HG03159 (cell line): Measurements from ENCODE around the gene NFATC3.

ENCODE experiments used
- ATAC-seq: cut with Tn5 transposase; IDR thresholded peaks from one replicate; pipeline ENCODE4 v1.9.1; 2021; ENCODE audit warnings: mild to moderate bottlenecking, moderate library complexity; ENCODE audit not compliant: unreplicated experiment

Gene NFATC3

DNA sequence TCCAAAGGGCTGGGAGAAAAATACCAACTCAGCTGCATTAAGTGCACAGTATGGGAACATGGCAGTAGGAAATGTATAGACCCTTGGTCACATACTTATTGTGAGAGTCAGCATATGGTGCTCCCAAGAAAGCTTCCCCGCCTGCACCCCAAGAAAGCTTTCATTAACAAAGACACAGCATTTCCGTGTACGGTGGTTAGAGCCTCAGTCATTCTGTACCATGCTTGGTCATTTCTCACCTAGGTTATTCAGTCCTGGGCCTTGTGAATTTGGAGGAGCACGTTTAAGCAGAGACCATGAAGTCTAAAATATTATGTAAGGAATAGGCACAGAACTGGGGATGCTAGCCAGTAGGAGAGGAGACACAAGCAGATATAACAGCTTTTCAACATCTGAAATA lies 94.7 kb downstream of the NFATC3 start:
- ATAC-seq: no peak

DNA sequence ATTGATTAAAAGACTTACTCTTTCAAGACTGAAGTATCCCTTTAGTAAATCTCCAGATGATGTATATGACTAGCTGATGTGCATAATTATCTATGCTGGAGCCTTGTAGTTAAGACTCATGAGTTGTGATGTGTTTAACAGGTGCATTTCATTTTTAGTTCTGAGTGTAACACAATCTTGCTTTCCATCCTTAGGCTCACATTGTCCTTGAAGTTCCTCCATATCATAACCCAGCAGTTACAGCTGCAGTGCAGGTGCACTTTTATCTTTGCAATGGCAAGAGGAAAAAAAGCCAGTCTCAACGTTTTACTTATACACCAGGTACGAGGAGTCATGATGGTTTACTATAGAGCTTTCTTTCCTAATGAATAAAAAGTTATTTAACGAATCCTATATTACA lies 97.9 kb downstream of the NFATC3 start:
- no peak for ATAC-seq

DNA sequence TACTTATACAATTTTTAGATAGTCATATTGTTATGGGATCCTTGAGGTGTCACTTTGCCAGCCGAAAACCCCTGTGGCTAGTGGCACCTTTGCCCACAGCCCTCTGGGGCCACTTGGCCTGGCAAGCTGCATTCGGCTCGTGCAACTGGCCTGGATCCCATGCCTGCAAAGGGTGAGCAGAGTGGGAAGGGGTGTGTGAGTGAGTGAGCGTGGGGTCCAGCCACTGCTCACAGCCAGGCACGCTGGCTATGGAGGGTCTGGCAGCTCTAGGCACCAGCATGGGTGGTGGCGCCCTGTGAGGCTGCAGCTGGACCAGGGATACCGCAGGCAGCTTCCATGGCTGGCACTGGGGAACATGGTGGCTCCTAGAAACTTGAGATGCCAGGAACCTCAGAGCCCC lies 101.7 kb downstream of the NFATC3 start:
- no peak for ATAC-seq

DNA sequence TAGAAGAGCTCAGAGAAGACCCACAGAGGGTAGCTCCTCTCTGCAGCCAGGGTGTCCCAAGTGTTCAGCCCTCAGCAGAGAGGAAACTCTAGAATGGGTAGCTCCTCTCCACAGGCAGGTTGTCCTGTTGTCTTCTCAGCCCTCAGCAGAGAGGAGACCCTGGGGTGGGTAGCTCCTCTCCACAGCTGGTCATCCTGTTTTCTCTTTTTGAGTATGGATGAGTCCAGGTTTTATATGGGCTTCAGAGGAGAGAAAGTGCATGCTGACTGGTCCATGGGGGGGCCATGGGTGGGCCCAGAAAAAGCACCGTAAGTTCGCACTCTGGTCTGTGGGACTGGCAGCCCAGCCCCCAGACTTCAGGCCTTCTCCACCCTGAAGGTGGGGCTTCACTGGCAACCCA lies 102.3 kb downstream of the NFATC3 start:
- no peak for ATAC-seq

DNA sequence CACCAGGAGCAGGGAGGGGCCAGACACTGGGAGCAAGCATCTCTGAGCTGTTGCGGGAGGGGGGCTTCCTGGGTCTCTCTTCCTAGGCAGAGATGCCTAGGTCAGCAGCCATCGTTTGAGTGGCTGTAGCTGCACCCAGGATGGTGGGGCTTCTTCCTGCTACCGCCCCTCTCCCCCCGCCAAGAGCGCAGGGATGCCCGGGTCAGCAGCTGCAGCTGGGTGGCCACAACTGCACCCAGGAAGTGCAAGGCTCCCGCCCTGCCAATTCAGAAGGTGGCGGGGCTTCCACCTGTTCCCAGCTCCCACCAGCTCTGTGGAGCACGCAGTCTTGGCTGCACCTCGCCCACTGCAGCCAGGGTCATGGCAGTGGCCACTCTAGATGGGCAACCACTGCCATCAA lies 103.0 kb downstream of the NFATC3 start:
- no peak for ATAC-seq

DNA sequence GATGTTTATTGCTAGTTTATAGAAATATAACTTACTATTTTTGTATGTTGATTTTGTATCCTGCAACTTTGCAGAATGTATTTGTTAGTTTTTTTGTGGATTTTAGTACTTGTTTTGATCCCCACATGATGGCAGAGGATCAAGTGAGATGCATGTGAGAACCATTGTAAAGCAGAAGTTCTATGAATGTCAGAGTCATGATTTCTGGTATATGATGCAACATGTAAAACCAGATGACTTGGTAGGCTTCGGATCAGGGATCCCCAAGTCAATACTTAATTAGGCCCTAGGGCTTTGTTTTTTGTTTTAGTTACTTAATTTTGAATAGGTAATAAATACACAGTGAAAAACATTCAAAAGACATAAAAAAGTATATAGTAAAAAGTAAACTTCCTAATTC lies 104.9 kb downstream of the NFATC3 start:
- no peak for ATAC-seq

DNA sequence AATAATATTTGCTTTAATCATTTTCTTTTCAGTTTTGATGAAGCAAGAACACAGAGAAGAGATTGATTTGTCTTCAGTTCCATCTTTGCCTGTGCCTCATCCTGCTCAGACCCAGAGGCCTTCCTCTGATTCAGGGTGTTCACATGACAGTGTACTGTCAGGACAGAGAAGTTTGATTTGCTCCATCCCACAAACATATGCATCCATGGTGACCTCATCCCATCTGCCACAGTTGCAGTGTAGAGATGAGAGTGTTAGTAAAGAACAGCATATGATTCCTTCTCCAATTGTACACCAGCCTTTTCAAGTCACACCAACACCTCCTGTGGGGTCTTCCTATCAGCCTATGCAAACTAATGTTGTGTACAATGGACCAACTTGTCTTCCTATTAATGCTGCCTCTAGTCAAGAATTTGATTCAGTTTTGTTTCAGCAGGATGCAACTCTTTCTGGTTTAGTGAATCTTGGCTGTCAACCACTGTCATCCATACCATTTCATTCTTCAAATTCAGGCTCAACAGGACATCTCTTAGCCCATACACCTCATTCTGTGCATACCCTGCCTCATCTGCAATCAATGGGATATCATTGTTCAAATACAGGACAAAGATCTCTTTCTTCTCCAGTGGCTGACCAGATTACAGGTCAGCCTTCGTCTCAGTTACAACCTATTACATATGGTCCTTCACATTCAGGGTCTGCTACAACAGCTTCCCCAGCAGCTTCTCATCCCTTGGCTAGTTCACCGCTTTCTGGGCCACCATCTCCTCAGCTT lies 105.8 kb downstream of the NFATC3 start:
- no peak for ATAC-seq

DNA sequence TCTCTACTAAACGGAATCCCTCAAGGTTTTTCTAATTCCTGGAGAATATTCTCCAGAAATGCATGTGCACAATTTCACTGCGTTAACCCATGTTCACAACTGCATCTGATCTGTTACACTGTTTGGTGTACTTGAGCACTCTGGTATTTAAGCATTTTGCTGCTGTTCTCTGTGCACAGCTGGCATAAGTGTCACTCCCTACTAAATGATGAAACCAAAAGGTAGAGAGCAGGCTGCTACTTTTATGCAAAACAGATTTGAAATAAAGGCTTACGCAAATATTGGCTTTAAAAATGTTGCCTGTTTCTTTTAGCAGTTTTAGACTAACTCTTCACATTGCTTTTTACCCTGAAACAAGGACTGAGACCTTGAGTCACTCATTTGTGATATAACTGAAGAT lies 109.1 kb downstream of the NFATC3 start:
- no peak for ATAC-seq

DNA sequence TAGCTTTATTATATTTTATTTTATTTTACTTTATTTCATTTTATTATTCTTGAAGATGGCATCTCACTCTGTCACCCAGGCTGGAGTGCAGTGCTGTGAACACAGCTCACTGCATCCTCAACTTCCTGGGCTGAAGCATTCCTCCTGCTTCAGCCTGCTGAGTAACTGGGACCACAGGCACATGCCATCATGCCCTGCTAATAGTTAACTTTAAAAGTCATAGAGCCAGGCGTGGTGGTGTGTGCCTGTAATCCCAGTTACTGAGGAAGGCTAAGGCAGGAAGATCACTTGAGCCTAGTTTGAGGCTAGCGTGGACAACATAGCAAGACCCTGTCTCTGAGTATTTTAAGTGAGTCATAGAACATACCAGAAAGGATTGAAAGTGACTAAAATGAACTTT lies 112.1 kb downstream of the NFATC3 start:
- ATAC-seq: no peak

DNA sequence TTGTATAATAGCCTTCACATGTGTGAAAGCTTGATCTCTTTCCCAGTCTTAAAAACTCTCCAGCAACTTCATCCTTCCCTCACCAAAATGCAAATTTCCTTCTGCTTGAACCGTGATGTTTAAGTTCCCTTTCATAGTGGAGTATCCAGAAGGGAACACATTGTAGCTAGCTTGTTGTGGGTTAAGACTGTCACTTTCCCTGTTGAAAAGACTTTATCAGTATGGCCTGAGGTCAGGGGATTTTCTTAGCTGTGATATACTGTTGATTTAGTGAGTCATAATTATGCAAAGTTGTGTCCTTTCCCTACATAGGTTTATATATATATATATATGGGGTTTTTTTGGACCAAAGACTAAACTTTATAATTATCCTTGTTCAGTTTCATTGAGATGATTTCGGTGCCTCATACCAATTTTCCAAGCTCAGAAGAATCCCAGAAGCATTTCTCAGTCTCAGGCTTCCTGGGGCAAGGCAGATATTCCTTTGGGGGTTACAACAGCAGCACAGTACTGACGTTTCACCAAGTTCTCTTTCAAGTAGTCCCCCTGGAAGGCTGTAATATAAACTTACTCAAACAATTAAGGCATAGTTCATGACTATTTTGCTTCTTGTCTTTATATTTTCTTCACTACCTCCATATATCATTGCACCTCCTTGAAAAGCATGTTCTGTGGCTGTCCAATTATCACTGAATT lies 115.1 kb downstream of the NFATC3 start:
- ATAC-seq: no peak

DNA sequence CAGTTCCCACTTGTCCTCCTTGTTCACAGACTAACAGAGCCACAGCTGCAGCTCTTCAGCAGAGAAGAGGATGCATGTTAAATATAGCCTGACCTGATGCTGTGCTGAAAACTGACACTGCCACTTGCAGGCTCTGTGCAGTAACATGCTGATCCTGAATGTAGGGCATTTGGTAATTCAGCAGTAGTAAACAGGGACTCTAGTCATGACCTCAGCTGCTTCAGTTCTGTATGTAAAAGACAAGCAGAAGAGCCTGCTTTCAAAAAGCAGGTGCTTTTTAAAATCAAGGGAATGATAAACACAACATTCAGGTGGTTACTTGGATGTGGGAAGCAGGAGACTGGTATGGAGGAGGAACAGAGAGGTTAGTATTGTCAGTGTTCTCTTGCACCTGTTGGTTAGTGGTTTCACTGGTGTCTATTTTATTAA lies 116.9 kb downstream of the NFATC3 start:
- no peak for ATAC-seq

DNA sequence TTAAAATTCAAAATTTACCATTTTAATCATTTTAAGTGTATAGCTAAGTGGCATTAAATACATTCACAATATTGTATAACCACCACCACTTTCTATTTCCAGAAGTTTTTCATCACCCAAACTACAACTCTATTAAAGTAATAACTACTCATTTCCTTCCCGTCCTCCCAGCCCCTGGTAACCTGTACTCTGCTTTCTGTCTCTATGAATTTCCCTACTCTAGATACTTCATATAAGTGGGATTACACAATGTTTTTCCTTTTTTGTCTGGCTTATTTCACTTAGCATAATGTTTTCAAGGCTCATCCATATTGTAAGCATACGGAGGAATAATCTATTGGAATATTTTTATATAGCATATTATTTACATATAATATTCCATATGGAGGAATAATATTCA lies 121.1 kb downstream of the NFATC3 start:
- no peak for ATAC-seq

DNA sequence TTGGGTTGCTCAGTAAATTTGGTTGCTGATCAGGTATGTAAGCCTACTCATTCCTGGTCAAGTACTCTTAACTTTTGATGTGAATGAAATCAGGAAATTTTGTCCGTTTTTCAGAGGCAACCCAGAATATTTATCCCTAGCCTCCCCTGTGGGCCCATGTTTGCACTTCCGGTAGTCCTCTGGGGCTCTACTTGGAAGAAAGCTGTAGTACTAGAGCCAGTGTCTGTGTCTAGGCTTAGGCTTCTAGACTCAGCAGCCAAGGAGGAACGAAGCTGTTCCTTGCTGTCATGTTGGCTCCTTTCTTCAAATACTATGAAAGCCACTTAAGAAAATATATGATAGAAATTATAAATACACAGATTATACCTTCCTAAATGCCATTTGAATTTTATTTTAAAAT lies 129.6 kb downstream of the NFATC3 start:
- ATAC-seq: no peak

DNA sequence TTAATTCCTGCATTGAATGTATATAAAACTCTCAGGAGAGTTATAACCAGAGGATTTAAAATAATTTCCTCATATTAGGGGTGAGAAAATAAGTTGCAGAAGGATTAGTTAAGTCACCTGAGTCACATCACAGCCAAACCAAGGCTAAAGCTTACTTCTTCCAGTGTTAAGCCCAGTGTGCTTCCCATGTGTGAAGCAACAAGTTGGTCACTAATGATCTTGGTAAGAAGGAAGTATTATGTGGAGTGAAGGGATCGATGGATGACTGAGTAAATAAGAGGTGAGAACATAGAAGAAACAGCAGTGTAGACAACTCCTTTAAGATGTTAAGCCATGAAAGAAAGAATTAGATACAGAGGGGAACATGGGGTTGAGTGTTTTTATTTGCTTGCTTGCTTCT lies 130.1 kb downstream of the NFATC3 start:
- no peak for ATAC-seq

DNA sequence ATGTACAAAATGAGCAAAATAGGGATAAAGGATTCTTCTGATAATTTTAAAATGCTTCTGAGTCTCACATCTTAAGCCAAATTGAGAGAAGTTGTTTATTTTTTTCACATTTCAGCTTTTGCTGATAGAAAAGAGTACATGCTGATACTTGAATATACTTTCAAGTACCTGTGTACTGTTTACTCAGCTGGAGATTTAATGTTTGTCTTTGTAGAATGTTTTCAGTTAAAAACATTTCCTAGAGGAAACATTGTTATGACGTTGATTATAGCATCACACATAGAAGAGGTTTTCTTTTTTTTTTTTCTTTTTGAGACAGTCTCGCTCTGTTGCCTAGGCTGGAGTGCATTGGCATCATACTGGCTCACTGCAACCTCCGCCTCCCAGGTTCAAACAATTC lies 131.1 kb downstream of the NFATC3 start:
- no peak for ATAC-seq

DNA sequence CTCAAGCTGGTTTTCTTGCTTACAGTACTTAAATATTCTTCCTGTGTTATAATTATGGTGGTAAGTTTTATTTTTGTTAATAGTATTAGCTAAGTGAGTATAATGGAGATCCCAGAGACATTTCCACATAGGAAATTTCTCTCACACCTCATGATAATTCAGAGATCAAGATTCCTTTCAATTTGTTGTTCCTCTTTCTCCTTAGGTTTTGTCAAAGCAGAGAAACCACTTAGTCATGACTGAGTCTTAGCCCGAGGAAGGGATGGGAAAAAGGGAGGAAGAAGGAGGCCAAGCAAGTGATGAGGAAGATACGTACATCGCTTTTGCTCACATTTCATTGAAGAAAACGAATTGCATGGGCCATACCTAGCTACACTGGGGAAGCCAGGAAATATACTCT lies 132.3 kb downstream of the NFATC3 start:
- no peak for ATAC-seq

DNA sequence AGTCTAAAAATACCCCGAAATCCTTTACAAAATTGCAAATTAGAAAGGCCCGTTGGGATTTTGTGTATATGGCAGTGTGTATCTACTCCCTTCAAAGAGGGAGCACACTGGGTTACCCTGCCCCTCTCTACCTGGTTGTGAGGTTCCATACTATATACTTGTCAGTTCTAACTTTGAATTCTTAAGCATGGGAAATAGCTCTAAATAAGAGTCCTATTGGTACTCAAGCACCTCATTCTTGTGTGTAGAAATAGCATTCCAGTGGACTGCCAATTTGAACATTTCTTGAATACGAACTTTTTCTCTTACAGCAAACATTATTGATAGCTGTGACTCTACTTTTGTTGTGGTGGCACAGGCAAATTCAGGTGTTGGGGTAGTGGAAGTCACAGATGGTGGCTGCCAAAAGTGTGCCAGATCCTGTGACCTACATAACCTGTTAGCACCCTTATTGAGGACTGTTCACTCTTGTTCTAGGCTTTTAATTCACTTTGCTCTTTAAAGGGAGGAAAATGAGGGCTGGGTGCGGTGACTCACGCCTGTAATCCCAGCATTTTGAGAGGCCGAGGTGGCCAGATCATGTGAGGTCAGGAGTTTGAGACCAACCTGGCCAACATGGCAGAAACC lies 134.7 kb downstream of the NFATC3 start:
- no peak for ATAC-seq

DNA sequence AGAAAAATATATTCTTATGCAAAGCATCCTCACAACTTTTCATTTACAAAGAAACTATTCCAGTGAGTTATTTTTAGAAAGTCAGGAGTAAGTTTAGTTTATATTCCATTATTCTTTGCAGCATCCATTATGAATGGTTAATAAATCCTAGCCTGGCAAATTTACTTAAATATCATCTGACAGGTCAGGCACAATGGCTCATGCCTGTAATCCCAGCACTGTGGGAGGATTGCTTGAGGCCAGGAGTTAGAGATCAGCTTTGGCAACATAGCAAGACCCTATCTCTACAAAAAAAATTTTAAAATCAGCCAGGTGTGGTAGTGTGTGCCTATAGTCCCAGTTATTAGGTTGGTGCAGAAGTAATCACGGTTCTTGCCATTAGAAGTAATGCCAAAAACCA lies 137.9 kb downstream of the NFATC3 start:
- ATAC-seq: no peak

DNA sequence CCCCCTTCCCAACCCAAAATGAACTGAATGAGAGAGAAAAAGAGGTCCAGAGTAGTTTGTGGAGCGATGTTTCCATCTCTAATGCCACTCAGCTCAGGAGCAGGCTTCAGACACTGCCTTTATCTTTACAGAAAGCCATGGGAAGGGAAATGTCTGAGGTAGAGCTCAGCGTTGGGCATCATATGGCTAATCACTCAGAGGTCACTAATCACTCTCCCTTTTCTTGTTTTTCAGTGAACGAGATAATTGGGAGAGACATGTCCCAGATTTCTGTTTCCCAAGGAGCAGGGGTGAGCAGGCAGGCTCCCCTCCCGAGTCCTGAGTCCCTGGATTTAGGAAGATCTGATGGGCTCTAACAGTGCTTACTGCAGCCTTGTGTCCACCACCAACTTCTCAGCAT lies 140.9 kb downstream of the NFATC3 start:
- ATAC-seq: no peak

DNA sequence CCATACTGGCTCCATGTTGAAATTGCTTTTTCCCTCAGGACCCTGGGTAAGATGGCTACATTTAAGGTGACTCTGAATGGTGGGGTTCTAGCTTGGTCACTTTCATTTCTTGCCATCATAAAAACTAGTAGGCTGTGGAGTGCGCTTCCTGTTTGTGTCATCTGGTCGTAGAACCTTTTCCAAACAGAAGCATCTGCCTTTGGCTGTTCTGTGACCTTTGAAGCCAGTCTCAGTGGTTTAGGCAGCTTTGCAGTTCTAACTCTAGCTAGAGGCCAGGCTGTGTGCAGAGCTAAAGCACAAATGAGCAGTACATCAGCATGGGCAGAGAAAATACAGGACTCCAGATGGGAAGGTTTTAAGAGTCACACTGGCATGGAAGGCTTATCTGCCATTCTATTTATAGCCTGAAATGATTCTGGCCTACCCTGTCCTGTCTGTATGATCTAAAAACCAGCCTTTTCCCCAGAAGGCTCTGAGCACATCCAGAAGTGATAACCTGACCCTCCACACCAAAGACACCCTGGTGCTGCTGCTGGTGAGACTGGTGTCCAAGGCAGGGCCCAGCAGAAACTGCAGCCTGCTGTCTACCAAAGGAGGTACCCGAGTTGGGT lies 142.1 kb downstream of the NFATC3 start:
- ATAC-seq: no peak

DNA sequence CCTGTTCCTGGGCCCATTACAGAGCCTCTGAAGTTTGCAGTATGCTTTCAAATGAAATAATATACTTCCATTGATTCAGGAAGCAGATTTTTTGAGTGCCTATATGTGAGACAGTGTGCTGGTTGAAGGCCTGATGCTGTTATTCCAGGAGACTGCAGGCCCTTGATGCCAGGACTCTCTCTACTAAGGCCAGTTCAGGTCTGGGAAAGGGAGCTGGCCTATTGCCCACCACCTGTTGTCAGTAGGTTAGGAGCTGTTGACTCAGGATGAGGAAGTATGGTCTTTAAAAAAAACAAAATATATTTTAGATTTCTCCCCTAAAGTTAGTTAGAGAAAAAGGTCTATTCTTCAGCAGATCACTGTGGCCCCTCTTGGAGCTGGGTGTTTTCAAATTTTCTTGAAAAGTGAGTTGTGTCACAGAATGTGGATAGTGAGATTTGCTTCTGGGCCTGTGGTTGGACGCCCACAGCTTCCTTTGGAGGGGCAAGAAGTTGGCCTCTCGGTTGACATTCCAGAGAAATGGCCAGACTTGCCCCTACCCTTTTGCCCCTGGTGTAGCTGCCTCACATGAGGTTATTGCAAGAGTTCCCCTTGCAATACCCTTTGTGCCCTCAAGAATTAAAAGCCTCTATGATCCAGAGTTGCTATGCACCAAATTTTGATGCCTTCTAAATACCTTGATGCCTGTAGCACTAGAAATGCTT lies 142.8 kb downstream of the NFATC3 start:
- ATAC-seq: no peak
